Thymus (tissue), 11 donors: Measurements from ENCODE around the gene SOX6. TPM values are rescaled to one million over a fixed set of nuclear protein-coding genes. Genes with fewer than 3 reads are reported as not detected.
"Not testable (repeated sequence)": the region's sequence is repeated elsewhere in the genome, so short reads cannot be mapped to it uniquely, and the experiment has no call there.

Experiments used
- DNase-seq, 9 donors: peaks; one replicate each; pipeline ENCODE4 v3.0.0-alpha.2; 2013; ENCODE audit warnings: low spot score in 9 of 9, low read depth in 6 of 9, missing footprints in 1 of 9
- H3K27ac ChIP-seq, 2 donors: one replicate each; pipeline ENCODE4 v1.5.1; 2013; ENCODE audit warnings: control low read depth in 1 of 2, low read depth in 1 of 2, low read length in 1 of 2, mild to moderate bottlenecking in 1 of 2, moderate library complexity in 1 of 2
- H3K27me3 ChIP-seq, 2 donors: one replicate each; pipeline ENCODE4 v1.5.1; 2013; ENCODE audit warnings: low read length in 1 of 2; ENCODE audit not compliant: control insufficient read depth in 2 of 2, insufficient read depth in 1 of 2
- H3K36me3 ChIP-seq, 2 donors: one replicate each; pipeline ENCODE4 v1.5.1; 2013; ENCODE audit warnings: low read length in 1 of 2, mild to moderate bottlenecking in 1 of 2, moderate library complexity in 1 of 2; ENCODE audit not compliant: control insufficient read depth in 2 of 2, insufficient read depth in 2 of 2
- H3K4me1 ChIP-seq, 2 donors: one replicate each; pipeline ENCODE4 v1.5.1; 2013; ENCODE audit warnings: low read length in 2 of 2; ENCODE audit not compliant: control insufficient read depth in 2 of 2, insufficient read depth in 2 of 2
- H3K4me3 ChIP-seq, 2 donors: one replicate each; pipeline ENCODE4 v1.5.1; 2013; ENCODE audit warnings: low read length in 2 of 2, control low read depth in 1 of 2, mild to moderate bottlenecking in 1 of 2
- H3K9me3 ChIP-seq, 2 donors: one replicate each; pipeline ENCODE4 v1.5.1; 2013; ENCODE audit warnings: low read length in 1 of 2, mild to moderate bottlenecking in 1 of 2; ENCODE audit not compliant: control insufficient read depth in 2 of 2, insufficient read depth in 1 of 2
- WGBS: extraction: QIAGEN DNeasy Blood & Tissue Kit; methylation state at CpG from one replicate; pipeline ENCODE4 v1.1.7; 2013; 5-methylcytosine and 5-hydroxymethylcytosine counted together
- polyA plus RNA-seq: library from polyadenylated mRNA; stranded (reverse); fragments of 200-250 nt; gene quantifications from one replicate; pipeline ENCODE4 v1.2.3, GENCODE V29; 2013
- total RNA-seq: library from RNA; stranded (reverse); fragments of 120-200 nt; gene quantifications from one replicate; pipeline ENCODE4 v1.2.4, GENCODE V29; 2013
- donor health status: healthy.

Gene SOX6
- total and polyA plus RNA-seq, 2 donors, result 1.2 to 3.0 TPM

GRCh38 chr11:16153951-16154350, 202.4 kb downstream of the SOX6 start:
- no peak overlapping the region for H3K27ac ChIP-seq
- H3K4me1 ChIP-seq, result no peaks in the 10 kb centered on the region
- no peaks in the 10 kb centered on the region for H3K36me3 ChIP-seq
- DNase-seq, result no peak
- 92% methylated on average over 2 of the region's 2 CpGs for WGBS
- no peaks in the 10 kb centered on the region for H3K9me3 ChIP-seq
- H3K4me3 ChIP-seq, result no peak overlapping the region
- no peaks in the 10 kb centered on the region for H3K27me3 ChIP-seq

GRCh38 chr11:16151138-16151537, 205.2 kb downstream of the SOX6 start:
- Histone ChIP-seq H3K27ac (no peak overlapping the region), H3K36me3 (no peaks in the 10 kb centered on the region), H3K27me3 (no peaks in the 10 kb centered on the region), H3K4me3 (no peak overlapping the region), H3K9me3 (no peaks in the 10 kb centered on the region), H3K4me1 (no peaks in the 10 kb centered on the region)
- no peak for DNase-seq
- WGBS, result 91% methylated on average over 6 of the region's 6 CpGs

GRCh38 chr11:16149476-16149875, 206.9 kb downstream of the SOX6 start:
- Histone ChIP-seq H3K9me3 (no peaks in the 10 kb centered on the region), H3K4me3 (no peak overlapping the region), H3K4me1 (no peaks in the 10 kb centered on the region), H3K27ac (no peak overlapping the region), H3K27me3 (no peaks in the 10 kb centered on the region), H3K36me3 (no peaks in the 10 kb centered on the region)
- DNase-seq, result no peak
- 95% methylated on average over 1 of the region's 1 CpG for whole genome bisulfite sequencing

GRCh38 chr11:16148301-16148931, 207.9 kb downstream of the SOX6 start:
- Histone ChIP-seq H3K36me3 (no peaks in the 10 kb centered on the region), H3K27me3 (no peaks in the 10 kb centered on the region), H3K4me3 (no peak overlapping the region), H3K4me1 (no peaks in the 10 kb centered on the region), H3K27ac (no peak overlapping the region), H3K9me3 (no peaks in the 10 kb centered on the region)
- 92% methylated on average over 8 of the region's 8 CpGs for WGBS
- DNase-seq, result no peak

GRCh38 chr11:16146980-16147379, 209.4 kb downstream of the SOX6 start:
- 97% methylated on average over 2 of the region's 2 CpGs for WGBS
- H3K4me1 ChIP-seq, DNase-seq, H3K4me3 ChIP-seq, H3K27ac ChIP-seq, H3K27me3 ChIP-seq, H3K9me3 ChIP-seq, H3K36me3 ChIP-seq: not testable (repeated sequence)

- 94% methylated on average over 7 of the region's 7 CpGs for WGBS
- not testable (repeated sequence) for H3K36me3 ChIP-seq, H3K4me3 ChIP-seq
These were observed 214.7 kb downstream of the SOX6 start for GRCh38 chr11:16141614-16142013.

GRCh38 chr11:16141162-16141561, 215.2 kb downstream of the SOX6 start:
- DNase-seq, H3K36me3 ChIP-seq, H3K27ac ChIP-seq, H3K9me3 ChIP-seq, H3K4me3 ChIP-seq, H3K4me1 ChIP-seq, H3K27me3 ChIP-seq: not testable (repeated sequence)
- 95% methylated on average over 8 of the region's 8 CpGs for WGBS

More at GRCh38 chr11:16141614-16142013, 214.7 kb downstream of the SOX6 start:
- not testable (repeated sequence) for H3K9me3 ChIP-seq, H3K27me3 ChIP-seq, DNase-seq, H3K4me1 ChIP-seq, H3K27ac ChIP-seq

- WGBS, result 95% methylated on average over 5 of the region's 5 CpGs
These were observed 219.5 kb downstream of the SOX6 start for GRCh38 chr11:16136792-16137390.

GRCh38 chr11:16133867-16134266, 222.5 kb downstream of the SOX6 start:
- no peak overlapping the region for H3K27ac ChIP-seq
- H3K36me3 ChIP-seq, result no peaks in the 10 kb centered on the region
- no peaks in the 10 kb centered on the region for H3K27me3 ChIP-seq
- DNase-seq, result no peak
- H3K4me3 ChIP-seq, result no peak overlapping the region
- no peaks in the 10 kb centered on the region for H3K9me3 ChIP-seq
- no peaks in the 10 kb centered on the region for H3K4me1 ChIP-seq
- 95% methylated on average over 3 of the region's 3 CpGs for WGBS

More at GRCh38 chr11:16136792-16137390, 219.5 kb downstream of the SOX6 start:
- Histone ChIP-seq H3K4me1 (no peaks in the 10 kb centered on the region), H3K9me3 (no peaks in the 10 kb centered on the region), H3K27ac (no peak overlapping the region), H3K36me3 (no peaks in the 10 kb centered on the region), H3K4me3 (no peak overlapping the region), H3K27me3 (no peaks in the 10 kb centered on the region)
- DNase-seq, result no peak
